SH-SY5Y (cell line): ENCODE measurements around the gene KLHL14.

Experiments used
- GATA2 ChIP-seq: IDR thresholded peaks from 2 replicates; pipeline ENCODE4 v1.6.1; 2011; ENCODE audit warnings: mild to moderate bottlenecking, low read depth, low read length
- GATA3 ChIP-seq: IDR thresholded peaks from 2 replicates; pipeline ENCODE4 v1.6.1; 2011; ENCODE audit warnings: low read depth, mild to moderate bottlenecking, low read length, moderate library complexity

The KLHL14 gene

DNA sequence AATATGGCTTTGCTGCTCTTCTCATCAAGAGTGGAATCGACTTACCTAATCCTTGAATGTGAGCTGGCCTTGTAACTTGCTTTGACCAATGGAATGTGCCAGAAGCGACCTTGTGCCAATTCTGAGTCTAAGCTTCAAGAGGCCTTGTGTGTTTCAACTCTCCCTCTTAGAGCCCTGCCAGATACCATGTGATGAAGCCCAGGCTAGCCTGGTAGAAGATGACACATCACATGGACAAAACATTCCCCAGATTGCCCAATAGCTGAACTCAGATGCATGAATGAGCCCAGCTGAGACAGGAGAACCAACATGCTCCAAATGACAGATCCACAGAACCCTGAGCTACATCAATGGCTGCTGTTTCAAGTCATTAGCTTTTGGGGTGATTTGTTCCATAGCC is 4.2 kb upstream of the KLHL14 start:
- no peak for TF ChIP-seq GATA2
- no peak for TF ChIP-seq GATA3

DNA sequence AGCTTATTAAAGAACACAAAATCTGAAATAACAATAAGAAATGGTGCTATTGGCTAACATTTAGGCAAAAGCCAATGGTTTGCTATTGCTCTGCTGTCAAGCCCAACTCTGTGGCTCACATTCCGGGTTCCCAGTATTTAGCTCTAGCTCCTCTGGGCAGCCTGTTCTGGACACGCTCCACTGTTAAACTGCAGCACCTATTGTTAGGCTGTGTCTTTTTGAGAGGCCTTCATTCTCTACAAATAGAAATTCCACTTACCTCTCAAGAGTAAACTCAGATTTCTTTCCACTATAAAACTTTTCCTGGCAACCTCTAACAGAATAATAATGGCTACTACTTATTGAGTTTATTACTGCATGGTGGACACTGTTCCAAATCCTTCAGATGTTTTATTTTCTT is 3.7 kb upstream of the KLHL14 start:
- no peak for TF ChIP-seq GATA3
- no peak for TF ChIP-seq GATA2

- 0 out of 2 replicates have a peak, but pooled peaks have one; percentile 17 for TF ChIP-seq GATA2
- no peak for TF ChIP-seq GATA3
Measured at GRCh38 chr18:32775628-32776027, 2.8 kb upstream of the KLHL14 start.

- TF ChIP-seq GATA3 = no peak
- TF ChIP-seq GATA2 = no peak
Measured at GRCh38 chr18:32773382-32773712, 524 bp upstream of the KLHL14 start.

DNA sequence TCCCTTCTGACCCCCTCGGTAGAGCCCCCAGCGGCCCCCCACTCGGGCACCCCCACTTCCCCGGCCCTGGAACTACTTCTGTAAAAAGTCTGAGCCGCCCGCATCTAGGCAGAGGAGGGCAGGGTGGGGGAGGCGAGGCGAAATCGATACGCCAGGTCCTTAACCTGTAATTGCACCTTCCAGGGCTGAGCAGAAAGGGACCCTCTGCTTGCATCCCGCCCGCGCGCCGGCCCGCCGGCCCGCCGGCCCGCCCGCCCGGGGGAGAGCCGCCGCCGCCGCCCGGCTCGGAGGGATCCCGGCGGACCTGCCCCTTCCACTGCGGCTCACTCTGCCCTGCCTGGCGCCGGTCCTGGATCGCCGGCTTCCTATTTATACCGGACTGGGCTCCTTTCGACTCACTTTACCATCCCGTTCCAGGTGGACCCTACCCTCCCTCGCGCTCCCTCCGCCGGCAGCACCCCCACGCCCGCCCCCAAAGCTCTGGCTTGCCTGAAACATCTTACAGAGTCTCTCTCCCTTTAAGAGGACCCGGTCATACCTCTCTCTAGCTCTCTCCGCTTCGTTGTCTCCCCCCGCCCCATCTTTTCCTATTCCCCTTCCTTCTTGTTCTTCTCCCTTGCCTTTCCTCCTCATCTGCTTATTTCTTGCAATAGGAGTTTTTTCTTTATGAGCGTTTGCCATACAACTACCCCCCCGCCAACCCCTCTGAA is 797 bp downstream of the KLHL14 start:
- TF ChIP-seq GATA2 (no peak), GATA3 (no peak)

GRCh38 chr18:32771169-32771751 is 1.6 kb downstream of the KLHL14 start:
- no peak for TF ChIP-seq GATA2
- no peak for TF ChIP-seq GATA3

DNA sequence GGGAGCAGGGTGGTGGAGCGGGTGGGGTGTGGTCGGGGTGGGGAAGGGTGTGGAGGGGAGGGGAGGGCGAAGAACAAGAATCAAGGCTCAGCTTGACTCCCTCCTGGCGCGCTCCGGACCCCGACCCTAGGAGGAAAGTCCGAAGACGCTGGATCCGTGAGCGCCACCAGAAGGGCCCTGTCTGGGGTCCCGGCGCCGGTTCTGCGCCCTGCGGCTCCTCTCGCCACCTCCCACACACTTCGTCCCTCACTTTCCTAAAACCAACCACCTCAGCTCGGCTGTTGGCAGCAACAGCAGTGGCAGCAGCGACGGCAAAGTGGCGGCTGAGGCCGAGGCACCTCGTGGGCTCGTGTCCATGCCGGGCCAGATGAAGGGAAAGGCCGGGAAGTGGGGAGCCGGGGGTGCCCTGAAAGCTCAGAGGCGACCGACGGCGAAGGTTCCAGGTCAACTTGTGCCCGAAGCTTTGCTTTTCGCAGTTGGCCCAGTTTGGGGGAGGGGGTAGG is 2.1 kb downstream of the KLHL14 start:
- TF ChIP-seq GATA2 (no peak), GATA3 (no peak)

GRCh38 chr18:32770054-32770665 is 2.7 kb downstream of the KLHL14 start:
- TF ChIP-seq GATA2 = no peak
- TF ChIP-seq GATA3 = no peak

DNA sequence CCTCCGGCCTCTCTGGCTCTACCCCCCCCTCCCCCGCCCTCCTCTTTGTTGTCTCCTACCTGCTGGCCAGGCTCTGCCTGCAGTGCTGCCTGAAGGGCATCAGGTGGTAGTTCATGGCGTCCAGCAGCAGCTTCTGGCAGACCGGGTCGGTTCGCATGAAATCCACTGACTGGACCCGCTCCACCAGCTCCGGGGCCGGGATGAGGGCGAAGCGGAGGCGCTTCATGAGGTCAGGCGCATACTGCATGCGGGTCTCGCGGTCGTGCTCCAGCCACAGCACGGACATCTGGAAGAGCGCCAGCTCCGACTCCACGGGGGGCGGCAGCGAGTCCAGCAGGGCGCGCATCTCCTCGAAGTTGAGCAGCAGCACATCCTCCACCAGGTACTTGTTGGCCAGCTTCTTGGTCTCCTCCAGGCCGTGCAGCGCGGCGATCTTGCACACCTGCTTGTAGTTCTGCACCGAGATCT is 3.2 kb downstream of the KLHL14 start:
- TF ChIP-seq GATA3 (no peak), GATA2 (no peak)

GRCh38 chr18:32769071-32769585 is 3.7 kb downstream of the KLHL14 start:
- TF ChIP-seq GATA3 (no peak), GATA2 (no peak)

DNA sequence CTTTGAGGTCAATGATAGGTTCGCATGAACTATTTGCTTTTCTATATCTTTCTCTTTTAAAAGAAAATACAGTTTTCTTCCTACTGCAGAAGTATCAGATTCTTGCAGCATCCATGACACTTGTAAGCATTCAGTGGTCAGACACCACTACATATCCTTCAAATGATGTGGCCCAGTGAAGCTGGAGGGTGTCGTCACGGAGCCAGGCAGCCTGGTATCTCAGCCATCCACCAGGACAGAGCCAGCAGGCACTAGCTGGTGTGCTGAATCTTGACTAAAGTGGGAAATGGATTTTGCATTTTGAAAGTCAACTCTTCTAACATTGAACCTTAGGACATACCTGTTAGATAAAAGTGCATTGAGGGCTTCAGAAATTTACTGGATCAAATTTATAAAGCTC is 5.4 kb downstream of the KLHL14 start:
- no peak for TF ChIP-seq GATA3
- TF ChIP-seq GATA2 = no peak

- TF ChIP-seq GATA3 = no peak
- no peak for TF ChIP-seq GATA2
Measured at GRCh38 chr18:32764611-32765244, 8.1 kb downstream of the KLHL14 start.

GRCh38 chr18:32763293-32763692 is 9.5 kb downstream of the KLHL14 start:
- TF ChIP-seq GATA2 (no peak), GATA3 (no peak)

DNA sequence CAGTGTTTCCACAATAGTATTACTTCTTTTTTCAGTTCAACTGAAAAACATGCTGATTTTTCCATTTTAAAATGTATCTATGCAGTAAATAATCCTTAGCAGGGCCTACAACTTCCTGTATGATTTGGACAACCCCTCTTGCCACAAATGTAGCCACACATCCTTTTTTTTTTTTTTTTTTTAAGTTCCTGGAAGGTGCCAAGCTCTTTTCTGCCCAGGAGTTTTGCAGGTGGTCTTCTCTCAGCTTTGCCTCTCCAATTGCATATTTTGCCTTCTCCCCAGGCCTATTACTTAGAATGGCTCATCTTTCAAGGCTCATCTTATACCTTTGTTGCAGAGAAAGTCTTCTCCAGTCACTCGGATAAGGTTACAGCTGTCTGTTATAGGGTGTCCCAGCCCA is 11.6 kb downstream of the KLHL14 start:
- no peak for TF ChIP-seq GATA2
- TF ChIP-seq GATA3 = no peak
